WTC11 (cell line): Measurements from ENCODE around the gene RPLP1. TPM values are rescaled to one million over a fixed set of nuclear protein-coding genes. Genes with fewer than 3 reads are reported as not detected.

Experiments
- ATAC-seq: fragments of 200-7000 bp; cut with Tn5 transposase; 2 replicates; pipeline ENCODE4 v1.10.0; 2021; ENCODE audit warnings: mild to moderate bottlenecking, moderate library complexity
- CTCF ChIA-PET: fragments of 300-600 bp; sonication (Branson Sonifier 250); formaldehyde crosslinking; loops from one replicate; lab custom pipeline; 2021; ENCODE audit warnings: antibody characterized with exemption; lab: Charles Lee
- POLR2A ChIA-PET: fragments of 350-600 bp; sonication (Branson Sonifier 250); formaldehyde crosslinking; loops from one replicate; lab custom pipeline; 2021; ENCODE audit warnings: antibody characterized with exemption; lab: Charles Lee
- DNase-seq: peaks from one replicate; pipeline ENCODE4 v3.0.0; 2021; ENCODE audit warnings: low spot score
- H3K27ac Mint-ChIP-seq: 2 replicates; pipeline ENCODE4 v1.8.0; 2021; ENCODE audit warnings: mixed read lengths
- H3K27me3 Mint-ChIP-seq: 2 replicates; pipeline ENCODE4 v1.8.0; 2021; ENCODE audit warnings: low read depth, mild to moderate bottlenecking, moderate library complexity, mixed read lengths
- H3K36me3 Mint-ChIP-seq: 2 replicates; pipeline ENCODE4 v1.8.0; 2021; ENCODE audit warnings: mixed read lengths
- H3K4me1 Mint-ChIP-seq: 2 replicates; pipeline ENCODE4 v1.8.0; 2022; ENCODE audit warnings: mixed read lengths
- H3K4me3 Mint-ChIP-seq: 2 replicates; pipeline ENCODE4 v1.8.0; 2021; ENCODE audit warnings: mild to moderate bottlenecking, moderate library complexity, mixed read lengths
- H3K9me3 Mint-ChIP-seq: 2 replicates; pipeline ENCODE4 v1.8.0; 2021; ENCODE audit warnings: mixed read lengths
- AFF4 ChIP-seq: sonication (generic); formaldehyde crosslinking; IDR thresholded peaks from 2 replicates; pipeline ENCODE4 v1.8.1; 2023; ENCODE audit warnings: mild to moderate bottlenecking, missing genetic modification reagents, borderline replicate concordance
- CREB1 ChIP-seq: sonication (generic); formaldehyde crosslinking; IDR thresholded peaks from 2 replicates; pipeline ENCODE4 v1.8.0; 2023; ENCODE audit warnings: mild to moderate bottlenecking, missing genetic modification reagents
- E2F4 ChIP-seq: sonication (generic); formaldehyde crosslinking; IDR thresholded peaks from 2 replicates; pipeline ENCODE4 v1.8.1; 2022; ENCODE audit warnings: low read depth, mild to moderate bottlenecking, moderate library complexity, missing genetic modification reagents, borderline replicate concordance
- EMX1 ChIP-seq: fragments of 250-450 bp; sonication (Bioruptor Pico); IDR thresholded peaks from 2 replicates; pipeline ENCODE4 v1.8.0; 2021; ENCODE audit warnings: mild to moderate bottlenecking
- FOXP4 ChIP-seq: sonication (generic); formaldehyde crosslinking; IDR thresholded peaks from 2 replicates; pipeline ENCODE4 v1.8.0; 2022; ENCODE audit warnings: mild to moderate bottlenecking, missing genetic modification reagents
- GABPB1 ChIP-seq: sonication (generic); formaldehyde crosslinking; IDR thresholded peaks from 2 replicates; pipeline ENCODE4 v1.8.1; 2023; ENCODE audit warnings: mild to moderate bottlenecking, missing genetic modification reagents
- GRHL2 ChIP-seq: fragments of 250-450 bp; sonication (Bioruptor Pico); IDR thresholded peaks from 2 replicates; pipeline ENCODE4 v1.8.0; 2022; ENCODE audit warnings: mild to moderate bottlenecking, moderate library complexity; ENCODE audit not compliant: insufficient replicate concordance, severe bottlenecking
- KAT7 ChIP-seq: sonication (generic); formaldehyde crosslinking; IDR thresholded peaks from 2 replicates; pipeline ENCODE4 v1.8.1; 2023; ENCODE audit warnings: missing genetic modification reagents, mild to moderate bottlenecking, borderline replicate concordance
- MXD4 ChIP-seq: fragments of 250-450 bp; sonication (Bioruptor Pico); IDR thresholded peaks from 2 replicates; pipeline ENCODE4 v1.8.0; 2021; ENCODE audit warnings: mild to moderate bottlenecking, moderate library complexity, borderline replicate concordance
- NFATC4 ChIP-seq: fragments of 250-450 bp; sonication (Bioruptor Pico); IDR thresholded peaks from 2 replicates; pipeline ENCODE4 v1.9.0; 2021; ENCODE audit warnings: mild to moderate bottlenecking
- NFYB ChIP-seq: sonication (generic); formaldehyde crosslinking; conservative IDR thresholded peaks from 2 replicates; pipeline ENCODE4 v1.8.0; 2022; ENCODE audit warnings: low read depth, missing genetic modification reagents
- PRRX2 ChIP-seq: fragments of 250-450 bp; sonication (Bioruptor Pico); IDR thresholded peaks from 2 replicates; pipeline ENCODE4 v1.8.0; 2021; ENCODE audit warnings: mild to moderate bottlenecking
- SMAD3 ChIP-seq: sonication (generic); formaldehyde crosslinking; IDR thresholded peaks from 2 replicates; pipeline ENCODE4 v1.8.0; 2022; ENCODE audit warnings: missing genetic modification reagents, mild to moderate bottlenecking, borderline replicate concordance
- TCF7 ChIP-seq: sonication (generic); formaldehyde crosslinking; IDR thresholded peaks from 2 replicates; pipeline ENCODE4 v1.8.0; 2022; ENCODE audit warnings: mild to moderate bottlenecking, low read depth, missing genetic modification reagents, moderate library complexity
- ZNF317 ChIP-seq: sonication (generic); formaldehyde crosslinking; IDR thresholded peaks from 2 replicates; pipeline ENCODE4 v1.8.1; 2023; ENCODE audit warnings: low read depth, mild to moderate bottlenecking, moderate library complexity, missing genetic modification reagents, borderline replicate concordance
- ZNF423 ChIP-seq: fragments of 250-450 bp; sonication (Bioruptor Pico); IDR thresholded peaks from 2 replicates; pipeline ENCODE4 v2.1.2; 2022; ENCODE audit warnings: mild to moderate bottlenecking, moderate library complexity
- total RNA-seq: library from RNA; stranded (reverse); gene quantifications from 3 replicates; pipeline ENCODE4 v1.2.3, GENCODE V29; 2021
- TF ChIP-seq, protein P1 (sequence below): sonication (generic); formaldehyde crosslinking; IDR thresholded peaks from 2 replicates; pipeline ENCODE4 v1.8.1; 2023; ENCODE audit warnings: mild to moderate bottlenecking, missing genetic modification reagents, moderate library complexity
- TF ChIP-seq, protein P2 (sequence below): sonication (generic); formaldehyde crosslinking; IDR thresholded peaks from 2 replicates; pipeline ENCODE4 v1.8.1; 2023; ENCODE audit warnings: mild to moderate bottlenecking, missing genetic modification reagents, moderate library complexity
- TF ChIP-seq, protein P3 (sequence below): sonication (generic); formaldehyde crosslinking; IDR thresholded peaks from 2 replicates; pipeline ENCODE4 v1.8.1; 2022; ENCODE audit warnings: missing genetic modification reagents, borderline replicate concordance

The RPLP1 gene
- total RNA-seq, 1 experiment from 2014 or later = 2,441 TPM

DNA sequence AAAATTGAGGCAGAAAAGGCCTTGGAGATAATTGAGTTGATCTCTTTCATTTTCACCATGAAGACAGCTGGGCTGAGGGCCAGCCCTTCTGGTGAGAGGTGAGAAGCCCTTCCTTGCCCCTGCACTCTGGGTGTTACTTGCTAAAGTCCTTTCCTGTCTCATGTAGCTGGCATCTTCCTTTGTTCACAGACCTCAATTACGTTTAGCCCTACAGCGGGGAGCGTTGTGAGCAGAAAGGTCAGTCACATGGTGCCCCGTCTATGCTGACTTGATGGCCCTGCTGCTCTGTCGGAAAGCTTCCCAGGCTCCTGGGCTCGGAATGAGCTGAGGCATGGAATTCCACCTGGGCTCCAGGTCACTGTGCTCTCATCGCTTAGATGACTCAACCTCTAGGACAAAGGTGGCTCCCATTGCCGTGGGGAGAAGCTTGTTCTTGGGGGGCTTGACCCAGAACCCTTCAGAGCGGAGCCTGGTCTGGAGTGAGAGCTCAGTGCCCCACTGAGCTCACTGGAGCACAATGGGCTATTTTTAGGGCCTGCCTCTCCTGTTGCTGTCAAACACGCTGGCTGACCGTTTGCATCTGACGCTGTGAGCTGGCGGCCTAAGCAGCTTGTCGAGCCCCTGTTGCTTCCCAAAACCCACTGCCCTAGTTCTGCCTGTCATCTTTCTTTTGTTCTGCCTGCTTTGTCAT lies 47.0 kb downstream of the RPLP1 start:
- H3K4me1 Mint-ChIP-seq = peaks cover 6% of the 10 kb centered on the region
- H3K27me3 Mint-ChIP-seq = no peaks in the 10 kb centered on the region
- TF ChIP-seq NFATC4 (CRISPR knock-in tag) (no peak), CREB1 (no peak), AFF4 (CRISPR knock-in tag) (no peak), FOXP4 (CRISPR knock-in tag) (no peak), MXD4 (CRISPR knock-in tag) (no peak), SMAD3 (CRISPR knock-in tag) (no peak), E2F4 (CRISPR knock-in tag) (no peak), ZNF423 (CRISPR knock-in tag) (no peak), GRHL2 (no peak), GABPB1 (CRISPR knock-in tag) (no peak), NFYB (CRISPR knock-in tag) (no peak), PRRX2 (CRISPR knock-in tag) (no peak), ZNF317 (CRISPR knock-in tag) (no peak), KAT7 (no peak), EMX1 (no peak), TCF7 (CRISPR knock-in tag) (no peak)
- TF ChIP-seq, protein P1, sequence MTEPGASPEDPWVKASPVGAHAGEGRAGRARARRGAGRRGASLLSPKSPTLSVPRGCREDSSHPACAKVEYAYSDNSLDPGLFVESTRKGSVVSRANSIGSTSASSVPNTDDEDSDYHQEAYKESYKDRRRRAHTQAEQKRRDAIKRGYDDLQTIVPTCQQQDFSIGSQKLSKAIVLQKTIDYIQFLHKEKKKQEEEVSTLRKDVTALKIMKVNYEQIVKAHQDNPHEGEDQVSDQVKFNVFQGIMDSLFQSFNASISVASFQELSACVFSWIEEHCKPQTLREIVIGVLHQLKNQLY (CRISPR knock-in tag) = no peak
- TF ChIP-seq, protein P2, sequence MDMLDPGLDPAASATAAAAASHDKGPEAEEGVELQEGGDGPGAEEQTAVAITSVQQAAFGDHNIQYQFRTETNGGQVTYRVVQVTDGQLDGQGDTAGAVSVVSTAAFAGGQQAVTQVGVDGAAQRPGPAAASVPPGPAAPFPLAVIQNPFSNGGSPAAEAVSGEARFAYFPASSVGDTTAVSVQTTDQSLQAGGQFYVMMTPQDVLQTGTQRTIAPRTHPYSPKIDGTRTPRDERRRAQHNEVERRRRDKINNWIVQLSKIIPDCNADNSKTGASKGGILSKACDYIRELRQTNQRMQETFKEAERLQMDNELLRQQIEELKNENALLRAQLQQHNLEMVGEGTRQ (CRISPR knock-in tag) = no peak
- TF ChIP-seq, protein P3, sequence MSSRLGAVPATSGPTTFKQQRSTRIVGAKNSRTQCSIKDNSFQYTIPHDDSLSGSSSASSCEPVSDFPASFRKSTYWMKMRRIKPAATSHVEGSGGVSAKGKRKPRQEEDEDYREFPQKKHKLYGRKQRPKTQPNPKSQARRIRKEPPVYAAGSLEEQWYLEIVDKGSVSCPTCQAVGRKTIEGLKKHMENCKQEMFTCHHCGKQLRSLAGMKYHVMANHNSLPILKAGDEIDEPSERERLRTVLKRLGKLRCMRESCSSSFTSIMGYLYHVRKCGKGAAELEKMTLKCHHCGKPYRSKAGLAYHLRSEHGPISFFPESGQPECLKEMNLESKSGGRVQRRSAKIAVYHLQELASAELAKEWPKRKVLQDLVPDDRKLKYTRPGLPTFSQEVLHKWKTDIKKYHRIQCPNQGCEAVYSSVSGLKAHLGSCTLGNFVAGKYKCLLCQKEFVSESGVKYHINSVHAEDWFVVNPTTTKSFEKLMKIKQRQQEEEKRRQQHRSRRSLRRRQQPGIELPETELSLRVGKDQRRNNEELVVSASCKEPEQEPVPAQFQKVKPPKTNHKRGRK (CRISPR knock-in tag) = no peak
- no peak overlapping the region for H3K27ac Mint-ChIP-seq
- ChIA-PET POLR2A (no interaction called here), CTCF (interaction anchor here (0.7 to 1.9 kb wide), 5 partner anchors 22 to 1539 kb away, joined by 3 to 16 read pairs (median 5); no protein-coding TSS in a partner anchor)
- H3K9me3 Mint-ChIP-seq = no peaks in the 10 kb centered on the region
- ATAC-seq (no peak), DNase-seq (no peak)
- no peaks in the 10 kb centered on the region for H3K36me3 Mint-ChIP-seq
- H3K4me3 Mint-ChIP-seq = no peak overlapping the region
